ENCODE measurements around the gene PBRM1.

Gene PBRM1

DNA sequence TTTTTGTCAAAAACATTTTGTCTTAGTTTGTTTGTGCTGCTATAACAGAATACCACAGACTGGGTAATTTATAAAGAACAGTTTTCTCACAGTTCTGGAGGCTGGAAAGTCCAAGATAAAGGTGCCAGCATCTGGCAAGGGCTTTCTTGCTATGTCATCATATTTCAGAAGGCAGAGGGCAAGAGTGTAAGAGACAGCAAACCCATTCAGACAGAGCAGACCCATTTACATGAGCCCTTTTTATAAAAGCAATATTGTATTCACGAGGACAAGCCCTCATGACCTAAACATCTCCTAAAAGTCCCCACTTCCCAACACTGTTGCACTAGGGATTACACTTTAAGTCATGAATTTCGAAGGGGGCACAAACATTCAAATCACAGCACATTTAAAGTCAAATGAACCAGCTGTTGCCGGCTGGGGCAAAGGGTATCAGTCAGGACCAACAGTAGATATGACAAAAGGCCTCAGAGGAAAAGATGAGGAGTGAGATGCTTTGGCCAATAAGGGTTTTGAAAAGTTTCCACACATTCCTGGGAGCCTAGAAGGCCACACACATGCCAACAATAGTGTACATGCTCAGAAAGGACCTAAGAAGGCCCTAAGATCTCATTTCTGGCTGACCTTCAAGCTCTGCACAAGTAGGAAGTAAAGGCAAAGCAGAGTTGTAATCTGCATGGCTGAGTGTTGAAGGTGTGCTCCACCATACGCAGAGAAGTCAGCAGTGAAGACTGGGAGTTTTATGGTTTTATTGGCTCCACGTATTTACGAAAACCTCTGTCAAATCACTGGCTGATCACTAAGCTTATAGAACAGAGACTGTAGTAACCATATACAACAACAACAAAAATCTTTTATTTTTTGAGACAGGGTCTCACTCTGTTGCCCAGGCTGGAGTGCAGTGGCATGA lies 111.4 kb downstream of the PBRM1 start:
- DNase-seq (ENCODE audit: low read depth): no peak

DNA sequence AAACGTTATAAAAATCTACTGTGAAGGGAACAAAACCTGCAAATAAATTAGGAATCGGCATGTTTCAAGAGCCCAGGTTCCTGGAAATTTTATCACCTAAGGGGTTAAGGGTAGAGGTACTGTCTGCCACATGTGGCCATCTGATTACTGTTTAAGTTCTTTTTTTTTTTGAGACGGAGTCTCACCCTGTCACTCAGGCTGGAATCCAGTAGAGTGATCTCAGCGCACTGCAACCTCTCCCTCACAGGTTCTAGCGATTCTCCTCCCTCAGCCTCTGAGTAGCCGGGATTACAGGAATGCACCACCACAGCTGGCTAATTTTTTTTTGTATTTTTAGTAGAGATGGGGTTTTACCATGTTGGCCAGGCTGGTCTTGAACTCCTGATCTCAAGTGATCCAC lies 113.5 kb downstream of the PBRM1 start:
- DNase-seq (ENCODE audit: low read depth): no peak

DNA sequence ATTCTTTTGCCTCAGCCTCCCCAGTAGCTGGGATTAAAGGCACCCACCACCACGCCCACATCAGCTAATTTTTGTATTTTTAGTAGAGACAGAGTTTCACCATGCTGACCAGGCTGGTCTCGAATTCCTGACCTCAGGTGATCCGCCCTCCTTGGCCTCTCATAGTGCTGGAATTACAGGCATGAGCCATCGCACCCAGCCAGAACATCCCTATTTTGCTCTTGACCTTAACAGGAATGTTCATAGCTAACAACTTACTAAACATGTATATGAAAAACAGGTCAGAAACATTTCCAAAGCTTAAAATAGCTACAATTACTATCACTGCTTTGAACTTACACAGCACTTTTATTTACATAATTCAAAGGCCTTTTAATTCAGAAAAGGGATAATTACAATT lies 115.6 kb downstream of the PBRM1 start:
- DNase-seq (ENCODE audit: low read depth): peak; percentile 9

DNA sequence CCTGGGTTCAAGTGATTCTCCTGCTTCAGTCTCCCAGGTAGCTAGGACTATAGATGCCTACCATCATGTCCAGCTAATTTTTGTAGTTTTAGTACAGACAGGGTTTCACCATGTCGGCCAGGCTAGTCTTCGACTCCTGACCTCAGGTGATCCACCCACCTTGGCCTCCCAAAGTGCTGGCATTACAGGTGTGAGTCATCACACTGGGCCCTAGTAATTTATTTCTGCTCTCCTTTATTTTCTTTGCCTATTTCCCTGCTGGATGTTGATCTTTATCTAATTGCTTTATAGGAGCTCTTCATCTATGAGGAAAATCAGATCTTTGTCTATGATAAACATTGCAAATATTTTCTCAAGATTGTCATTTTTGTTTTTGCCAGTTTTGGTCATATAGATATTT lies 117.6 kb downstream of the PBRM1 start:
- no peak for DNase-seq (ENCODE audit: low read depth)

DNA sequence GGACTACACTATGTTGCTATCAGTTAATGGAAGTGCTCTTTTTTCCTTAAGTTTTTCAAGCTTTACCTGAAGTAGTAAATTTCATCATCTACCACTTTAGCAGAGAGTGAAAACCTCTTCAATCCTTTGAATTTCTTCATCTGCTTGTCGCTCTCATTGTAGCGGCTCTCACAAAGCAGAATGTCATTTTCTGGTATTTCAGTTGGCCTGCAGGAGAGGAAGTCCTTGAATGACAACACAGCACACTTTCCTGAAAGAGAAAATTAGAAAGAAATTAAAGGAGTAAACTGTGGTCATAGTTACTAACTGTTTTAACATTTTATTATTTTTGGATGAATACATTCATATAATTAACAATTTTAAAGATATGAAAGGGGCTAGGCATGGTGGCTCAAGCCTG lies 121.7 kb downstream of the PBRM1 start:
- no peak for DNase-seq (ENCODE audit: low read depth)

DNA sequence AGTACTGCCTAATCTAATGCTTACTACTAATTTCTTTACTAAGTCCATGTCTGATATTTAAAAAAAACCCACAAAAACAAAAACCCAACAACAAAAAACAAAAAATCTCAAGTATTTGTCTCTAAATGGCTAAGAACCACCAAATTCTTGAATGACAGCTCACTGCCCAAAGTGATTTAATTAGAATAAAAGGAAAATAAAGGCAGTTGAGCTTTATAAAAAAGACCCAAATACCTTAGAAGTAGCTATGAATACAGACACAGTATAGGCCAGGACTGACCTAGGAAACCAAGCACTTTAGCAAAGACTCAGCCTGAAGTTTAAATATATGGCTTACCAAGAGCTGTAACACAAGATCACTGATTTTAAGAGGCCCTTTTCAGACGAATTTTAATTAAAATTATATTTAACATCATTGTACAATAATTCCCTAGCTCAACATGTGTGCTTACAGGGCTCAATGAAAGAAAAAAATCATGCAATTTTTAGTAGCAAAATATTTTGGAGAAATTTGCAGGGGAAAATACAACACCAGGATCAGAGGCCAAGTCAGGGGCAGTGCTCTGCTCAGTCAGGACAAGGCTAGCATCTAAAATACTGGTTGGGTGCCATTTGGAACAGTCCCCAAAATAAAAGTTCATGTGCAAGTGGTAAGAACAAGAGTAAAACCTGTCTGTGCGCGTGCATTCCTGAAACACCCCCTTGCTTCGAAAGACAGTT lies 124.5 kb downstream of the PBRM1 start:
- no peak for DNase-seq (ENCODE audit: low read depth)

DNA sequence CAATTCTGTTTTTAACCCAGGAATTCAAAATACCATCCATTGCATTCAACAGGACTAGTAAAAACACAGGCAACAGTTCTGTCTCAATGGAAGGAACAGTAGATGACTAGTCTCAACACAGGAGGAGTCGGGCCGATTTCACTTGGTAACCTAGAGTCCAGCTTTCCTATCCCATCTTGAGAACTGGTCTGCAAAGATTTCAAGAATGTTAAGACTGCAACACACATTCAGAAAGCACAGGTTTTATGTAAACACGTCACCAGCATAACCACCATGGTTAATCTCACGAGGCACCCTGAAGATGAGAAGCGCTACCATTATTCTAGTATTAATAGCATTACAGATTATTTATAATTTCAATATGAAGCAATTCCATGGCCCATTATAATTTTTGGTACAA lies 127.3 kb downstream of the PBRM1 start:
- DNase-seq (ENCODE audit: low read depth): no peak

DNA sequence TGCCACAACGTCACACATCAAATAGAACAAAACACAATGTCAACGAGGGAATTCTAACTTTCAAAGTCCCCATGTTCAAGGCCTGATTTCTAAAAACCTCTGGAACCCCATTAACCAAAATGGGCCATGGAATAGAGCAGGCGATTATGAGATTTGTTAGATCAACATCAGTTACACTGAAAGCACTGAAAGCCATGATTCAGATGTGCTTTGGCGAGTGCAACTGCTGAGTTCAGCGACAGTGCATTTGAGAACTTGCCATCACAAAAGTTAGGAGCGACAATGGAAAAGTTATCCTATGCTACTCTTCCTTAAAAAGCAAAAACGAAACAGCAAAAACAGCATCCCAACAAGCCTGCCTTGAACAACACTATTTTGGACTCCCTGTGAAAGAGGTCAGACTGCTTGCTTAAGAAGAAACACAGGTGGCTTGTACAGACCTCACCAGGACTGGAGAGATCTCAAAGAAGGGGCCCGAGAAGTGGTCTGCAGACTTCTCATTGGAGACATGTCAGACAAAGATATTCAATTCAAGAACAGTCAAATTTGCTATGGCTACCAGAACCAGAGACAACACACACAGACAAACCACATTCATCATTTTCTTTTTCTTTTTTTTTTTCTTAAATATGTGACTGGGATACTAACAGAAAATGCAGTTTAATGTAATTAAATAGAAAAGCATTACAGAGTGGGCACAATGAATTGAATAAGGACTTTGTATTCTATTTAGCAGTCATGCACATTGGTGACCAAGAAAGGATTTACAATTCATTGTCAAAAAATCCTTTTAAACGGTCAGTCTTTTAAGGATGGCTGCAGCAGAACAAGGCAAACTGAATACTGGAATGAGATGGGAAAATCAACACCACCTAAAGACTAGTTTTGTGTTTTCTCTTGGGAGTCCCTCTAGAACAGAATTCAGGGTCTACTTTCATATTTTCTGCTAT lies 128.4 kb downstream of the PBRM1 start:
- DNase-seq (ENCODE audit: low read depth): no peak

DNA sequence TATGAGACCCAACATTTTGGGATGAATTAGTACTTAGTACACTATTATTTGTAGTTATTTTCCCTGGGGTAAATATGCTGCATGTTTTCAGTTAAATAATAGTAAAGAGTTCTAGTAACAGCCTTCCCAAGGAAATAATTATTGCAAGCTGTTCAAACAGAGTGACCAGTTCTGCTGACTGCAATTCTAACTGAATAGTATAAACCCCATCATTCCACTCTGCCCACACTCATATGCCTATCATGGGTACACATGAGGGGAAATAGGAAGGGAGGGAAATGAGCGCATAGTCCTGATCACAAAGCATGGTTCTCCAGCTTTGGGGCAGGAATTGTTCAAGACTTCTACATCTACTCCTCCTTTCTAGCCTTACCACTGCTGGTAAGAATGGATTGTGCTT lies 130.7 kb downstream of the PBRM1 start:
- peak; percentile 49 for DNase-seq (ENCODE audit: low read depth)

DNA sequence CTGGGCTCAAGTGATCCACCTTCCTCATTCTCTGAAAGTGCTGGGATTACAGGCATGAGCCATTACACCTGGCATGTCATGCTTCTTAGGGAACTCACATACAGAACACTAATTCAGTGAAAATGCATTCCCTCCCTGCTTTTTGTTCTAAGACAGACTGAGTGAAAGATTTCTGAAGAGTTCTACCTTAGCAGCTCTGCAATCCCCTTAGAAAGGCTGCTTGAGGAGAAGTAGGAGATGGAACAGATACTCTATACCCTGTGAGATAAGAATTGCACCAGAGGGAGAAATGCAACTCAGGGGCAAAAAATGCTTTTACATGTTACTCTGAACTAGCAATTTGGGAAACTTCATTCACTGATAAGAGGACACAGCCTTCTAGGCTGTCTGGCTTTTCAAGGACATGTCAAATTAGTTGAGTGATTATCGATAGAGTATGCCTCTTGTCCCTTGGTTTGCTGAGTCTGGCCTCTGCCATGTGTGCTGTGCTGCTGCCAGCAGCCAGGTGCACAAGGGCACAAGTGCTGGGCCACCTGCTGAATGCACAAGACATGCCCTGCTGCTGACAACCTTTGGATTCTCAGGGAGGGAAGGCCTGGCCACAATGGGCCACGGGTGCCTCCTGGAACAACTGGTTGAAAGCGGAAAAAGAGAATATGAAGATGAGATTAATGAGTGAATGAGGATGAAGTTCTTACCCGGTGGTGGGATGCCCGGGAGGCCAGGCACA lies 131.5 kb downstream of the PBRM1 start:
- DNase-seq (ENCODE audit: low read depth): no peak

DNA sequence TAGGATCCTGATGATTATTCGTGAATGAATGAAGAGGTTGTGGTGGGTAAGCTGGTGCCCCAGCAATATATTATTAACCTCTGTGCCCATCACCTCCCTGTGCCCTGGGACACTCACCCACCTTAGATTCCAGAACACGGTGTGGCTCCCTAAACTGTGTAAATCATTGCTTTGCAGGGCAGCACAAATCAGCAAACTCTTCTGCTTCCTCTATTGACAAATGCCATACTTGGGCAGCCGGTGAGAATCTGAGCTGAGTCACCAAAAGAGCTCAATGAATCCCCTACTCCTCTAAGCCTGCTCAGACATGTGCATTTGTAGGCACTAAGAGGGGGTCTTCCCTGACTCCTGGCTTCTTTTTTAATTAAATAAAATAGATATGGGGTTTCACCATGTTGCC lies 133.6 kb downstream of the PBRM1 start:
- no peak for DNase-seq (ENCODE audit: low read depth)

DNA sequence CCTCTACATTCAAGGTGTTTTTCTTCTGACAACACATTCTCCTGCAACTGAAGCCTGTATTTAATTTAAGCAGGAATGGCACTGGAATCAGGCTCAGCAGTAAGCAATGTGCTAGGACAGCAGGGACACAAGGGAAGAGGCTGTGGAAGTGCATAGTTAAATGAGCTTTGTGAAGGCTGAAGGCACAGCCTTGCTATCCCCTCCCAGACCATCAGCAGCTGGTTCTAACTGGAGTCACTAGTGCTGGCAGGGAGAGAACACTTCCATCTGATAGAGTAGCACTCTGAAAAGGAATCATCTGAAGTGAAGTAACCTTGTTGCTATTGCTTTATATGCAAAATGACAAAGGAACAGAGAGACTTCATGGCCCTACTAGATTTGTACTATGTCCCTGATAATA lies 134.6 kb downstream of the PBRM1 start:
- no peak for DNase-seq (ENCODE audit: low read depth)

DNA sequence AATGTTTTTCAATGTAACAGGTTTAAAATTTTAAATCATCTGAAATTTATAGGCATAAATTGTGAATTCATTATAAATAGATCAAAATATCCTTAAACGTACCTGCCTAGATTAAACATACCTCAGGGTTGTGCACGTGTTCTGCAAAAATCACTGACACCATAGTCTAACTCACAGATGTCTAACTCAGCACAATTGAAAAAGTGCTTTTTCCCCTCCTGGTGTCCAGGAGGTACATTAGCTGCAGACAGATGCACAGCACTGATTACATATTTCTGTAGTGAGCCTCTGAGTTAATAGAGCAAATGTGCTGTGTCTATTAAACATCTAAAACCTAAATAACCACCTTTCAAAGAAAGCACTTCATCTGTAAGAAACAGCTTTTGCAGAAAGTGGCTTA lies 138.6 kb downstream of the PBRM1 start:
- DNase-seq (ENCODE audit: low read depth): no peak

DNA sequence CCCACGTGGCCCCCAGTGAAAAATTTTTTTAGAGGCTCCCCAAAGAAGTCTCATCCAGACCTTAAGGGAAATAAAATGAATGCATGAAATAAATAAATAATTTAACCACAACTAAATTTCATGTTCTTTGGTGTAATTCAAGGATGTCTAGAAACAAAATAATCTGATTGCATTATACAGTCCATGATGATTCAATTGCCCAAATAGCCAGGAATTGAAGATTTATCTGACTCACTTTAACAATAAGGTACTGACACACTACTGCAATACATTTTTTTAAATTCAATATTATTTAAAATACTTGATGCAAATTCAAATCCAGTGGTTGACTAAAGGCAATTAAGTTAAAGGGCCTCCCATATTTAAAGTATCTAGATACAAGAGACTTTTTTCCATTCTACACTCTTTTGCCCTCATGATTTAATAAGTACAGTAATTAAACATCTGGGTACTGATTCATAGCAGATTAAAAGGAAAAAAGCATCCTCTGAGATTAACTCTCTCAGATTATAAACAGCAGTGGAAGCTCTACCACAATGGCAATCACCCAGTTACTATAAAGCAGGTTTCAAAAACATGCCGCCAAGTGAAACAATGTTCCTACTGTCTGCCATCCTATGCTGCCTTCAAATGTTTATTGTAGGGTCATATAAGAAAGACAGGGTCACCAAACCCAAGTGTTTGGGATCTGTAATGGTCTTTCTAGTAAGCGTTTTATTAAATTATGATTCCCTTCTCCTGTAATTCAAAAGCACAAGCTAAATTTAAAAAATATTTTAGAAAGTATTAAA lies 139.4 kb downstream of the PBRM1 start:
- no peak for DNase-seq (ENCODE audit: low read depth)

DNA sequence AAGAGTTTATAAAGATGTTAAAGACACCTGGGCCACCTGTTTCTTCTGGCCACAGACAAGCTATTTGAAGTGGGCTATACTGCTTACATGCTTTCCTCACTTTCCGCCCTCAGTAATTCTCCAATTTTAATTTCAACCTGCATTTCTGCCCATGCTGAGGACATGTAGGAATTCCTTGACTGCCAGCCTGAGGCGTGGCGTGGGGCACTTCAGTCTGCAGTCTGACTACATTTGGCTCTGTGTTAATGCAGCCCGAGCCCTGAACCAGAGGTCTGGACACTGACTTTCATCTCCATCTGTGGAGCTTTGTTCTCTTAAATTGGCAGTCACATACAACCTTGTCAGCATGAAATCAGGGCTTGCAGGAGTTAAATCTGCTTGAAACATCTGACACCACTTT lies 140.8 kb downstream of the PBRM1 start:
- no peak for DNase-seq (ENCODE audit: low read depth)

DNA sequence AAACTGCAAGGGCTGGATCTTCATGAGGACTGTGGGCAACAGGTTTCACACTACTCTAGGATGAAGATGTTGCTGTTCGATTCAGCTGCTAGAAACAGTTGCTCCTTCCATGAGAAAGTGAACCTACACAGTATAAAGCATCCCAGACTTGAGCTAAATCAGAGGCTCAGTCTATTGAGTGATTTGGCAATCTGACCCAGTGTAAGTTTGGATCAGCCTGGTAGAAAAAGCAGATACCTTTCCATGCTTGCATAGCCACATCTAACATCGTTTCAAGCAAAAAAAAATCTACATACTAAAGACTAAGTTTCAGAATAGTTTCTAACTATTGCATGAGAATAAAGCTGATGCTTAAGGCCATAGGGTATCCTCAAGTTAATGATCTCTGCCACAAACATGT lies 144.7 kb downstream of the PBRM1 start:
- no peak for DNase-seq (ENCODE audit: low read depth)

DNA sequence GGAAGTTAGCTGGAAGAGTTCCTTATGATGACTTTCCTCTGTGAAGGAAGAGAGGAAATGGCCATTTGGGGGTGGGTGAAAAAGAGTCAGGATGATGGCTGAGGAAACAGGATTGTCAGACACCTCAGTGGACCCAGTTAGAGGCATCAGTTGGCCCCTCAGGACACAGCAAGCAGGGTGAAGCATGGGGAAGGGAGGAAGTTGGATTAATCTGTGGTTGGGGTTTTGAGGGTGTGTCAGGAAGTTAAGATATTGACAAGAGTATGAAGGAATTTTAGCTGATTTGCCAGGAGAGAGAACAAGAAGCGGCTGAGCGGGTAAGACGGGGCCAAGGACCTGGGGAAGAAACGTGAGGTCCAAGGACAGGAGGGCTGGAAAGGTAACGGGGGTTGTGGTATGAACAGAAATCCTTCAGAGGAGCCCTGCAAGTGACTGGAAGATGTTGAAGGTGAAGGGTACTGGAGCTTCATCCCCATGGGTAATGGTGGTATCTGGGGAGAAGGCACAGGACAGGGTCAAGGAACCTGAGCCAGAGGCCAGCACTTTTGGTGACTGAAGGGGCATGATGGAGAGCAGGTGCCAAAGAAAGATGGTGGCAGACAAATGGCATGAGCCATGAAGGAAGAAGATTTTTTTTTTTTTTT lies 146.6 kb downstream of the PBRM1 start:
- DNase-seq (ENCODE audit: low read depth): no peak

DNA sequence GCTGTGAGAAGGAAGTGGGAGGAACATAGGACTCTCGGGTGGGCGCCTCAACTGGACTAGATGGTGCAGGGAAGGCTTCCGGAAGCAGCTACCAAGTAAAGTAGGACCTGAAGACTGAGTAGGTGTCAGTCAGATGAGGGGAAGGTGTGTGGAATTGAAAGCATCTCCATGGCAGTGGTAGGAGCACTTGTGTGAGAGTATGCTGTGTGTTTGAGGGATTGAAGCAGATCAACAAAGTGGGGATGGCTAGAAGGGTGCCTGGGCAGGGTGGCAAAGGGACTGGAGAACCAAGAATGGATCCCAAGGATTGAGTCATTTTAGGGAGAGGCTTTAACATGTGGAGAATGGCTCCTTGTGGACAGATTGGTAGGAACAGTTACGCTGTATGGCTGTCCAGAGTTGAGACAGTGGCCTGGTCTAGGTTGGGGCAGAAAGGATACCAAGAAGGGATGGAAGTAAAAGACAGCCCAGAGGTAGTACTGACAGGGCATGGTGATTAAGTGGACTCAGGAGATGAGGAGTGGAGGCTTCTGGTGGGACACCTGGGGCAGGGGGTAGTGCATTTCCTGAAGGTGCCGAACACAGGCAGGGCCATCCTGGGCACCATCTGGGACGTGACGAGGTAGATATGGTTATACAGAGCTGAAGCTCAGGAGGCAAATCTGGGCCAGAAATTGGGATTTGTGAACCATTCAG lies 147.8 kb downstream of the PBRM1 start:
- DNase-seq (ENCODE audit: low read depth): no peak

DNA sequence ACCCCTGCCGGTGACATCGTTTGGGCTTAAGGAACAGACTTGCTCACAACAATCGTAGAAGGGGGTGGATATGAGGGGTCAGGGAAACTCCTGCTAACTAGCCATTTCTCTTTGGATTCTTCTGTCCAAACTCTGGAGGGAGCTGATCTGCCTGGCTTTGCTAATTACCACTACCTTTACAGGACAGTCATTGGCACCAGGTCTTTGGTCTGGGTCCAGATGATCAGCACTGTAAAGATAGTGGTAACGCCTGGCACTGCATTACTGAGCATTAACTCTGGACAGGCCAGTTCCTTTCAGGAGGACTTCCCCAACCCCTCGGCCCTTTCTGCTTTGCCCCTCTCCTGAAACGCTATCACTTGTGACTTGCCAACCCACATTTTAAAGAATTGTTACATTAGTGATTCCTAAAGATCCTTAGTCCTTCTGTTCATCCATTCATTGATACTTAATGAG lies 148.5 kb downstream of the PBRM1 start:
- no peak for DNase-seq (ENCODE audit: low read depth)

Measured in fibroblast of gingiva (primary cell).